ENCODE results near the gene DARS1.

- TF ChIP-seq ARNTL (CRISPR knock-in tag; IDR thresholded peaks at IDR 0.05; ENCODE audit: borderline replicate concordance, low read depth) (no peak), CSRNP3 (CRISPR knock-in tag; IDR thresholded peaks at IDR 0.05) (no peak), ZFP3 (CRISPR knock-in tag; IDR thresholded peaks at IDR 0.05) (no peak), SNAI2 (CRISPR knock-in tag; IDR thresholded peaks at IDR 0.05) (no peak), ZNF8 (CRISPR knock-in tag; IDR thresholded peaks at IDR 0.05) (no peak), ZFP30 (CRISPR knock-in tag; IDR thresholded peaks at IDR 0.05) (no peak), PATZ1 (CRISPR knock-in tag; IDR thresholded peaks at IDR 0.05; ENCODE audit: borderline replicate concordance) (no peak), ESRRG (CRISPR knock-in tag; IDR thresholded peaks at IDR 0.05) (no peak), TOX (CRISPR knock-in tag; IDR thresholded peaks at IDR 0.05; ENCODE audit: borderline replicate concordance) (no peak), CSDC2 (CRISPR knock-in tag; IDR thresholded peaks at IDR 0.05) (no peak), ZNF565 (CRISPR knock-in tag; conservative IDR thresholded peaks at IDR 0.05; ENCODE audit: low read depth) (no peak), RARB (CRISPR knock-in tag; IDR thresholded peaks at IDR 0.05) (no peak), ISL1 (CRISPR knock-in tag; IDR thresholded peaks at IDR 0.05) (no peak)
These were observed 12.0 kb upstream of the DARS1 start for GRCh38 chr2:135997380-135997779.
